Fibroblast of lung (primary cell): ENCODE results near the gene CACNB2. TPM values are rescaled to one million over a fixed set of nuclear protein-coding genes. Genes with fewer than 3 reads are reported as not detected.

Experiments used
- DNase-seq, 2 donors: peaks; one replicate each; pipeline versions ENCODE4 v3.0.0 to v3.0.0-alpha.2; 2010; ENCODE audit warnings: low read depth in 2 of 2
- H2AFZ ChIP-seq: 2 replicates; pipeline ENCODE4 v1.5.1; 2012; ENCODE audit warnings: low read length, control low read depth, inconsistent platforms
- H3K27ac ChIP-seq: 2 replicates; pipeline ENCODE4 v1.5.1; 2011; ENCODE audit warnings: low read length, control low read depth; ENCODE audit not compliant: insufficient read depth
- H3K27me3 ChIP-seq: 2 replicates; pipeline ENCODE4 v1.5.1; 2011; ENCODE audit warnings: mild to moderate bottlenecking, low read length; ENCODE audit not compliant: control insufficient read depth, insufficient read depth
- H3K36me3 ChIP-seq: 2 replicates; pipeline ENCODE4 v1.5.1; 2011; ENCODE audit warnings: low read length; ENCODE audit not compliant: control insufficient read depth, insufficient read depth
- H3K4me1 ChIP-seq: 2 replicates; pipeline ENCODE4 v1.5.1; 2011; ENCODE audit warnings: low read length; ENCODE audit not compliant: control insufficient read depth, insufficient read depth; ENCODE audit errors: extremely low read depth
- H3K4me2 ChIP-seq: 2 replicates; pipeline ENCODE4 v1.5.1; 2011; ENCODE audit warnings: low read length, control low read depth; ENCODE audit not compliant: insufficient read depth; ENCODE audit errors: extremely low read depth
- H3K4me3 ChIP-seq, 4 experiments: fragments of 200-600 bp in 1 of 4; sonication (generic) in 1 of 4; replicated peaks in 1 of 4; 2 replicates each; pipeline ENCODE4 v1.5.1; 2011 to 2016; ENCODE audit warnings: low read length in 4 of 4, low read depth in 3 of 4, mild to moderate bottlenecking in 3 of 4, control low read depth in 2 of 4, inconsistent platforms in 1 of 4, mixed read lengths in 1 of 4; ENCODE audit not compliant: insufficient read depth in 1 of 4; ENCODE audit errors: control extremely low read depth in 1 of 4
- H3K79me2 ChIP-seq: 2 replicates; pipeline ENCODE4 v1.5.1; 2012; ENCODE audit warnings: mild to moderate bottlenecking, low read length, inconsistent platforms; ENCODE audit not compliant: control insufficient read depth, insufficient read depth
- H3K9ac ChIP-seq: 2 replicates; pipeline ENCODE4 v1.5.1; 2011; ENCODE audit warnings: mild to moderate bottlenecking, low read length, control low read depth; ENCODE audit not compliant: insufficient read depth
- H3K9me3 ChIP-seq: 2 replicates; pipeline ENCODE4 v1.5.1; 2012; ENCODE audit warnings: low read depth, low read length; ENCODE audit not compliant: control insufficient read depth, insufficient read depth
- H4K20me1 ChIP-seq: 2 replicates; pipeline ENCODE4 v1.5.1; 2011; ENCODE audit warnings: low read length; ENCODE audit not compliant: control insufficient read depth, insufficient read depth; ENCODE audit errors: extremely low read depth
- EZH2 ChIP-seq: IDR thresholded peaks from 2 replicates; pipeline ENCODE4 v1.5.1; 2012; ENCODE audit warnings: low read length, control low read depth, mild to moderate bottlenecking; ENCODE audit errors: missing control alignments
- polyA plus RNA-seq, 2 donors: library from polyadenylated mRNA; depleted of rRNA in 1 of 2; stranded (reverse) in 1 of 2; unstranded in 1 of 2; fragments of >200 nt; gene quantifications; 2 replicates each; pipeline ENCODE4 v1.2.1, GENCODE V29; 2011 to 2012; ENCODE audit warnings: missing spikeins in 1 of 2
- total RNA-seq: library from RNA; depleted of rRNA; stranded (reverse); fragments of >200 nt; gene quantifications from 2 replicates; pipeline ENCODE4 v1.2.1, GENCODE V29; 2014
- TF ChIP-seq, protein P1 (sequence below), 2 donors: IDR thresholded peaks in 1 of 2; conservative IDR thresholded peaks in 1 of 2; 1 replicate in 1 of 2; 2 replicates in 1 of 2; pipeline ENCODE4 v1.5.1; 2011 to 2012; ENCODE audit warnings: low read length in 2 of 2, control low read depth in 1 of 2, inconsistent platforms in 1 of 2, low read depth in 1 of 2, mild to moderate bottlenecking in 1 of 2

The CACNB2 gene
- total and polyA plus RNA-seq, 2 donors (not counting 1 experiment from before 2014, with no cell fraction given) = 0.66 to 0.70 TPM

DNA sequence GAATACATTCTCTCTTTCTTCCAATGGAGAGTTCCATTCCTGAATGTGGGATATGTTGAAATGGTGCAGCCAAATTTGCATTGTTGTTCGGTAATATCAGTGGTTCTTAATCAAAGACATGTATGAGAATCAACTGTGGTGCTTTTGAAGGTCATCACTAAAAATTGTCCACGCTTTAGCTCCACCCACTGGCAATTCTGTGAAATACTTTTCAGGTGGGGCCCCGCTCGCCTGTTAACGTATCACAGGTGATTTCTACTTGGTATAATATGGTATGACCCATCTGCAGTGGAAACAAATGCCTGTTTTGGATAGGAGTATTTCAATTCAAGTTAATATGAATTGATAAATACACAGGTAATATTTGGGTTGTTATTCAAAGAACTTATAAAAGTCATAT is 332.8 kb downstream of the CACNB2 start:
- Histone ChIP-seq H2AFZ (no peak overlapping the region), H3K4me3 (no peak overlapping the region), H4K20me1 (no peaks in the 10 kb centered on the region), H3K9me3 (no peaks in the 10 kb centered on the region), H3K79me2 (no peaks in the 10 kb centered on the region), H3K9ac (no peak overlapping the region), H3K27ac (no peak overlapping the region), H3K4me2 (peak overlapping the region; percentile 32), H3K36me3 (no peaks in the 10 kb centered on the region), H3K4me1 (no peaks in the 10 kb centered on the region), H3K27me3 (no peaks in the 10 kb centered on the region)
- no peak for DNase-seq
- no peak for TF ChIP-seq EZH2
- TF ChIP-seq, protein P1, sequence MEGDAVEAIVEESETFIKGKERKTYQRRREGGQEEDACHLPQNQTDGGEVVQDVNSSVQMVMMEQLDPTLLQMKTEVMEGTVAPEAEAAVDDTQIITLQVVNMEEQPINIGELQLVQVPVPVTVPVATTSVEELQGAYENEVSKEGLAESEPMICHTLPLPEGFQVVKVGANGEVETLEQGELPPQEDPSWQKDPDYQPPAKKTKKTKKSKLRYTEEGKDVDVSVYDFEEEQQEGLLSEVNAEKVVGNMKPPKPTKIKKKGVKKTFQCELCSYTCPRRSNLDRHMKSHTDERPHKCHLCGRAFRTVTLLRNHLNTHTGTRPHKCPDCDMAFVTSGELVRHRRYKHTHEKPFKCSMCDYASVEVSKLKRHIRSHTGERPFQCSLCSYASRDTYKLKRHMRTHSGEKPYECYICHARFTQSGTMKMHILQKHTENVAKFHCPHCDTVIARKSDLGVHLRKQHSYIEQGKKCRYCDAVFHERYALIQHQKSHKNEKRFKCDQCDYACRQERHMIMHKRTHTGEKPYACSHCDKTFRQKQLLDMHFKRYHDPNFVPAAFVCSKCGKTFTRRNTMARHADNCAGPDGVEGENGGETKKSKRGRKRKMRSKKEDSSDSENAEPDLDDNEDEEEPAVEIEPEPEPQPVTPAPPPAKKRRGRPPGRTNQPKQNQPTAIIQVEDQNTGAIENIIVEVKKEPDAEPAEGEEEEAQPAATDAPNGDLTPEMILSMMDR (conservative IDR thresholded peaks at IDR 0.05 in 1 of 2, IDR thresholded peaks at IDR 0.05 in 1 of 2; ENCODE audit: low read depth in 1 of 2, low read length in 2 of 2) = peak in 1 of 2 donors; percentile 4

DNA sequence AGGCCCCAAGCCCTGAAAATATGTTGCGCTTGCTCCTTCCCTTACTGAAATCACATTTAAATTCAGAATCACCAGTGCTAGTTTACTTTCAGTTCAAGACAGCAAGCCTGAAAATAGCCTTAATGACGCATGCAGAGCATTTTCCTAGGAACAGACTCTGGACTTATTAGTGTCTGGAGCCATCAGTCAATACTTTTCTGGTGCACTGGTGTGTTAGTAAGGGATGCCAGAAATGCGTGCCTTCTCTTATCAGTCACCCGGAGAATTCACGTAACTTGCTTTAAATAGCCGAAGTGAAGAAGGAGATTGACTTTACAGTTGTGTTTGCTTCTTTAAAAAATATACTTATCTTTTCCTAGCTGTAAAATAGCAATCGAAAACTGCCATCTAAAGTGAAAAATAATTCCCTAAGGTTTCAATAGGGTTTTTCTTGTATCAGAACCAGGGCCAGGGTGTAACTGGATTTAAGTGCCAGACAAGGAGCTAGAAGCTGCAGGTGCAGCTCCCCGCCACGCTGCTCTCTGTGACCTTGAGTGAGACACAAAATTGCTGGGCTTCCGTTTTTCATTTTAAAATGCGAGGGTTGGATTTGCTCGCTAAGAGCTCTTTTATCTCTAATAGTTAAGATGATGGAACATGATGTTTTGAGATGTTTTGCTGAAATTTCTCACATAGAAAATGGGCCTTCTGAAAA is 333.3 kb downstream of the CACNB2 start:
- Histone ChIP-seq H3K4me2 (peak overlapping the region; percentile 32), H3K27me3 (no peaks in the 10 kb centered on the region)
- TF ChIP-seq, protein P1 (conservative IDR thresholded peaks at IDR 0.05 in 1 of 2, IDR thresholded peaks at IDR 0.05 in 1 of 2; ENCODE audit: low read depth in 1 of 2, low read length in 2 of 2) = no peak
- TF ChIP-seq EZH2 = no peak

DNA sequence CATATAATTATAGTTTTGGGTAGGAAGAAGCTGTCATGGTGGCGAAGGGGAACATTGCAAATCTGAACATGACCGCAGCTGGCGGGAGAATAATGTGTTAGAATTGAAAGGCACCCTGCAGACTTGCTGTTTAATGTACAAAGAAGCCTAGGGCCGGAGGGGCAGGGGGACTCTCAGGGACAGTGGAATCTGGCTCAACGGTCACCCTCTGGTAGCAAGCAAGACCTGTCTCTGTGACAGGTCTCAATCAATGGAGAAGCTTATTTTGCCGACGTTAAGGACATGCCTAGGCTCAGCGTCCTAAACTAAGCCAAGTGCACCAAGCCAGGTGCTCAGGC is 333.9 kb downstream of the CACNB2 start:
- no peak overlapping the region for H3K9ac ChIP-seq
- no peaks in the 10 kb centered on the region for H3K27me3 ChIP-seq
- DNase-seq = no peak
- no peaks in the 10 kb centered on the region for H3K4me1 ChIP-seq
- H3K79me2 ChIP-seq = no peaks in the 10 kb centered on the region
- TF ChIP-seq, protein P1 (conservative IDR thresholded peaks at IDR 0.05 in 1 of 2, IDR thresholded peaks at IDR 0.05 in 1 of 2; ENCODE audit: low read depth in 1 of 2, low read length in 2 of 2) = no peak
- no peak for TF ChIP-seq EZH2
- H3K36me3 ChIP-seq = no peaks in the 10 kb centered on the region
- no peaks in the 10 kb centered on the region for H3K9me3 ChIP-seq
- H2AFZ ChIP-seq = no peak overlapping the region
- H4K20me1 ChIP-seq = no peaks in the 10 kb centered on the region
- H3K4me3 ChIP-seq = no peak overlapping the region
- no peak overlapping the region for H3K27ac ChIP-seq
- H3K4me2 ChIP-seq = no peak overlapping the region

More for the DNA sequence above, 333.3 kb downstream of the CACNB2 start:
- Histone ChIP-seq H3K79me2 (no peaks in the 10 kb centered on the region), H3K9me3 (no peaks in the 10 kb centered on the region), H3K27ac (no peak overlapping the region), H3K4me3 (peak overlapping the region in 1 of 4 experiments; percentile 25), H2AFZ (no peak overlapping the region), H4K20me1 (no peaks in the 10 kb centered on the region), H3K9ac (no peak overlapping the region), H3K36me3 (no peaks in the 10 kb centered on the region), H3K4me1 (no peaks in the 10 kb centered on the region)
- peak; percentile 56 to 68 for DNase-seq
